Measurements from ENCODE around the gene NFKBIE. TPM values are rescaled to one million over a fixed set of nuclear protein-coding genes. Genes with fewer than 3 reads are reported as not detected.

NFKBIE gene
- total and polyA plus RNA-seq, 2 donors (not counting 1 experiment from before 2014, with no cell fraction given): 46.5 to 90.0 TPM

- peak overlapping the region; percentile 52 for H3K9ac ChIP-seq (ENCODE audit: low read length)
- peaks cover 0 to 41% (median 25%) of the 10 kb centered on the region in 4 experiments for H3K27me3 ChIP-seq (replicated peaks in 1 of 4; ENCODE audit: control extremely low read depth in 1 of 4, control insufficient read depth in 3 of 4, insufficient read depth in 4 of 4, low read length in 3 of 4)
- H3K4me1 ChIP-seq (ENCODE audit: control insufficient read depth in 2 of 2, insufficient read depth in 2 of 2, low read length in 2 of 2): peaks cover 13 to 19% of the 10 kb centered on the region in 2 donors
- H4K20me1 ChIP-seq (ENCODE audit: control insufficient read depth, insufficient read depth, low read length, poor library complexity, severe bottlenecking): peaks cover 7% of the 10 kb centered on the region
- peak overlapping the region in 3 of 5 experiments; percentile 32 to 50 (median 44) for H3K4me3 ChIP-seq (ENCODE audit: control extremely low read depth in 1 of 5, extremely low read depth in 1 of 5, insufficient read depth in 1 of 5, low read depth in 2 of 5, low read length in 4 of 5)
- Mint-ChIP-seq H3K9me3 (ENCODE audit: insufficient read depth) (no peaks in the 10 kb centered on the region), H3K4me3 (peak overlapping the region; percentile 69), H3K4me1 (peaks cover 3% of the 10 kb centered on the region), H3K27ac (peak overlapping the region; percentile 10), H3K27me3 (peaks cover 34% of the 10 kb centered on the region)
- ChIA-PET POLR2A (no interaction called here), CTCF (no interaction called here)
- no peak overlapping the region for H3K27ac ChIP-seq (ENCODE audit: low read length in 2 of 2)
- H3K9me3 ChIP-seq (ENCODE audit: control extremely low read depth in 1 of 3, control insufficient read depth in 2 of 3, insufficient read depth in 1 of 3, low read length in 2 of 3): peaks cover 0 to 7% (median 0%) of the 10 kb centered on the region in 3 donors
- no peak overlapping the region for H2AFZ ChIP-seq (ENCODE audit: insufficient read depth, low read depth, low read length, poor library complexity, severe bottlenecking)
- no peaks in the 10 kb centered on the region for H3K79me2 ChIP-seq (ENCODE audit: control insufficient read depth, insufficient read depth, low read length)
- H3K4me2 ChIP-seq (replicated peaks; ENCODE audit: low read depth, low read length, poor library complexity, severe bottlenecking): peak overlapping the region; percentile 83
- no peak for TF ChIP-seq EZH2 (IDR thresholded peaks at IDR 0.05; ENCODE audit: borderline replicate concordance, insufficient read depth, low read depth, low read length, poor library complexity, severe bottlenecking)
- no peak for TF ChIP-seq CTCF (IDR thresholded peaks at IDR 0.05)
- WGBS (ENCODE audit: insufficient coverage): 2% methylated on average over 81 of the region's 86 CpGs
- intact Hi-C loops (cut with micrococcal nuclease): no loop called here
- H3K36me3 ChIP-seq (replicated peaks in 1 of 2; ENCODE audit: control extremely low read depth in 1 of 2, control insufficient read depth in 1 of 2, extremely low read depth in 1 of 2, insufficient read depth in 2 of 2, low read length in 1 of 2): peaks cover 0 to 17% of the 10 kb centered on the region in 2 experiments
- ATAC-seq (ENCODE audit: low read depth): peak; percentile 63
- DNase-seq: peak; percentile 53
Observed at GRCh38 chr6:44297063-44298038, 32.0 kb upstream of the NFKBIE start.
